ENCODE data around the gene CRYZ. TPM values are rescaled to one million over a fixed set of nuclear protein-coding genes. Genes with fewer than 3 reads are reported as not detected.

The CRYZ gene
- total RNA-seq, 2 experiments from 2014 or later: 18.4 to 19.6 TPM

DNA sequence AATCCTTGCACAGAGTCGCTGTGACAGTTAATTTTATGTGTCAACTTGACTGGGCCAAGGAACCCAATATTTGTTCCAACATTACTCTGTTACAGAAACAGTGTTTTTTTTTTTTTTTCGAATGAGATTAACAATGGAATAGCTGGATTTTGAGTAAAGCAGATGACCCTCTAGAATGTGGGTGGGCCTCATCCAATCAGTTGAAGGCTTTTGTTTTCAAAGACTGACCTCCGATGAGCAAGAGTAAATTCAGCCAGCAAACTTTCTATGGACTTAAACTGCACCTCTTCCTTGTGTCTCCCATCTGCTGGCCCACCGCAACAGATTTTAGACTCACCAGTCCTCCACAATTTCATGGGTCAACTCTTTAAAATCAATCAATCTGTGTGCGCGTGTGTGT is 17.0 kb downstream of the CRYZ start:
- peaks cover 2% of the 10 kb centered on the region for H3K36me3 Mint-ChIP-seq
- H3K27ac Mint-ChIP-seq: no peak overlapping the region
- no peaks in the 10 kb centered on the region for H3K4me1 Mint-ChIP-seq
- no peaks in the 10 kb centered on the region for H3K27me3 Mint-ChIP-seq
- no peak overlapping the region for H3K4me3 Mint-ChIP-seq
- H3K9me3 Mint-ChIP-seq: no peaks in the 10 kb centered on the region
- POLR2A ChIA-PET: no interaction called here
- DNase-seq (no peak), ATAC-seq (ENCODE audit: low read depth) (no peak)

- ATAC-seq (ENCODE audit: low read depth): no peak
- Mint-ChIP-seq H3K27me3 (no peaks in the 10 kb centered on the region), H3K4me1 (no peaks in the 10 kb centered on the region), H3K9me3 (no peaks in the 10 kb centered on the region), H3K36me3 (peaks cover 2% of the 10 kb centered on the region), H3K27ac (no peak overlapping the region), H3K4me3 (no peak overlapping the region)
- POLR2A ChIA-PET: no interaction called here
- DNase-seq: no peak
These were observed 17.7 kb downstream of the CRYZ start for GRCh38 chr1:74715236-74715502.

GRCh38 chr1:74714429-74715235 is 18.2 kb downstream of the CRYZ start:
- no peak overlapping the region for H3K27ac Mint-ChIP-seq
- H3K27me3 Mint-ChIP-seq: no peaks in the 10 kb centered on the region
- H3K4me3 Mint-ChIP-seq: no peak overlapping the region
- peaks cover 2% of the 10 kb centered on the region for H3K36me3 Mint-ChIP-seq
- POLR2A ChIA-PET: interaction anchor here (0.8 kb wide), 1 partner anchor 19 kb away, joined by 3 read pairs; no protein-coding TSS in a partner anchor
- DNase-seq: no peak
- no peaks in the 10 kb centered on the region for H3K4me1 Mint-ChIP-seq
- H3K9me3 Mint-ChIP-seq: no peaks in the 10 kb centered on the region
- ATAC-seq (ENCODE audit: low read depth): no peak

DNA sequence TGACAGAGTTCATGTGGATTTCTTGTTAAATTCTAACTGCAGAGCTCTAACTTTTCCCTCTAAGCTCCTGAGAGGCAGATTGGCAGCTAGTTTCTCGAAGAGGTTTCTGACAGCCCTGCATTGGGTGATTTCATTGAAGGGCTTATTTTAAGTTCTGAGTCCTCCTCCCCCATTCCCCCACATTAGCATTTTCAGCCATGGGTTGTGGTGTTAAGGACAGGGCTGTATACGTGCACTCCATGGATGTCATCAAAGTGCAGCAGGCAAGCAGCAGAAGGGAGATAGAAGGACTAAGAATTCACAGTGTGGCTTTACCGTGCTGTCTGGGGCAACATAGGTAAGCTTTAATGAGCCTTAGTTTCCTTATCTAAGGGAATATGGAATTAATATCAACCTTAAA is 19.0 kb downstream of the CRYZ start:
- Mint-ChIP-seq H3K36me3 (peaks cover 4% of the 10 kb centered on the region), H3K27ac (no peak overlapping the region)
- POLR2A ChIA-PET: no interaction called here

DNA sequence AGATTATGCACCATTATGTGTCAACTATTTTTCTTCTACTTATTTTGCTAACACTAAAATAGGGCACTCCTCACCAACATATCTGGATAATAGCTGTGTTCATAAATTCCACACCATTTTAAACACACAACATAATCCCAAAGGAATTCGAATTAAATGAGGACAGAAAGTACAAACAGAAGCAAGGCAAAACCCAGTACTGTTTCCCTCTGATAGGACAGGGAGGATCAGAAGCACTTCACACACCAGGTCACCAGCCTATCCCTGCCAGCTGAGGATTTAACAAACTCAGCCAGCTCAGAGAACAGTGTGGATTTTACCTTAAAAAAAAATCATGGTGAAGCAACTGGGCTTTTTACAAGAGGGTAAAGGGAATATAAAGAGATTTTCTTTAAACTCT is 20.0 kb downstream of the CRYZ start:
- Mint-ChIP-seq H3K9me3 (no peaks in the 10 kb centered on the region), H3K27me3 (no peaks in the 10 kb centered on the region), H3K4me1 (peaks cover 5% of the 10 kb centered on the region), H3K36me3 (peaks cover 5% of the 10 kb centered on the region), H3K4me3 (no peak overlapping the region), H3K27ac (no peak overlapping the region)
- no peak for ATAC-seq (ENCODE audit: low read depth)
- POLR2A ChIA-PET: no interaction called here
- no peak for DNase-seq

More for the DNA sequence above, 19.0 kb downstream of the CRYZ start:
- ATAC-seq (ENCODE audit: low read depth) (no peak), DNase-seq (no peak)
- H3K27me3 Mint-ChIP-seq: no peaks in the 10 kb centered on the region
- no peaks in the 10 kb centered on the region for H3K9me3 Mint-ChIP-seq
- H3K4me3 Mint-ChIP-seq: no peak overlapping the region
- H3K4me1 Mint-ChIP-seq: peaks cover 2% of the 10 kb centered on the region

- Mint-ChIP-seq H3K36me3 (peaks cover 22% of the 10 kb centered on the region), H3K9me3 (no peaks in the 10 kb centered on the region), H3K27me3 (no peaks in the 10 kb centered on the region), H3K27ac (no peak overlapping the region), H3K4me3 (no peak overlapping the region), H3K4me1 (peaks cover 9% of the 10 kb centered on the region)
- POLR2A ChIA-PET: no interaction called here
- ATAC-seq (ENCODE audit: low read depth) (no peak), DNase-seq (no peak)
These were observed 29.3 kb downstream of the CRYZ start for GRCh38 chr1:74703386-74704182.

DNA sequence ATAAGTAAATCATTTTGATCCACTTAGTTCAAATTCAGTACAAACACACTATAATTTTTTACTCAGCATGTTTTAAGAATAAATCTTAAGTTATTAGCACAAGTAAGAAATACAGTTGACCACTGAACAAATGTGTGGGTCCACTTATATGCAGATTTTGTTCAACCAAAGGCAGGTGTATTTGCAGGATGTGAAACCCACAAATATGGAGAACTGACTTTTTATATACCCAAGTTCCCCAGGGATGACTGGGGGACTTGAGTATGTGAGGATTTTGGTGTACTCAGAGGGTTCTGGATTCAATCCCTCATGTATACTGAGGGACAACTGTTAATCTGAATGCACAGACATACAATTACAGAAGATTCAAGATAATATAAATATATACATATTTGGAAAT is 33.5 kb downstream of the CRYZ start:
- DNase-seq: no peak
- Mint-ChIP-seq H3K27me3 (peaks cover 2% of the 10 kb centered on the region), H3K9me3 (no peaks in the 10 kb centered on the region), H3K27ac (no peak overlapping the region), H3K36me3 (peaks cover 16% of the 10 kb centered on the region), H3K4me3 (no peak overlapping the region), H3K4me1 (peaks cover 6% of the 10 kb centered on the region)
- ATAC-seq (ENCODE audit: low read depth): no peak
- POLR2A ChIA-PET: no interaction called here

DNA sequence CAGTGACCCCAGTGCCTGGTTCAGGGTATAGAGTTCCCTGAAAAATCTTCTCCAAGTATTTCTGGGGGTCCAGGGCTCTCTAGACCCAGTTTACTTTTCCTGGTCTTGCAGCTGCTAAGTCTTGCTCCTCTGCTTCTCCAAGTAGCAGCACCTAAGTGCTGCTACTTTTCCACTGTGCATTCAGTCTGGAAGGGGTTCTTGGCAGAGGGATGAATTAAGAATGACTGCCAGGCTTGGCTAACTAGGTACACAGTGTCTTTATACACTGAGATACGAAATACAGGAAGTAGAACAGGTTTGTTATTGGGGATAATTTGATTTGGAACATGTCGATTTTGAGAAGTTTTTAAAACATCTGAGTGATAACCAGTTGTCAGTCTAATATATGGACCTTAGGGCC is 35.0 kb downstream of the CRYZ start:
- Mint-ChIP-seq H3K36me3 (peaks cover 6% of the 10 kb centered on the region), H3K4me1 (peaks cover 4% of the 10 kb centered on the region), H3K27me3 (peaks cover 2% of the 10 kb centered on the region), H3K9me3 (no peaks in the 10 kb centered on the region), H3K4me3 (no peak overlapping the region), H3K27ac (no peak overlapping the region)
- POLR2A ChIA-PET: no interaction called here
- no peak for ATAC-seq (ENCODE audit: low read depth)
- no peak for DNase-seq

DNA sequence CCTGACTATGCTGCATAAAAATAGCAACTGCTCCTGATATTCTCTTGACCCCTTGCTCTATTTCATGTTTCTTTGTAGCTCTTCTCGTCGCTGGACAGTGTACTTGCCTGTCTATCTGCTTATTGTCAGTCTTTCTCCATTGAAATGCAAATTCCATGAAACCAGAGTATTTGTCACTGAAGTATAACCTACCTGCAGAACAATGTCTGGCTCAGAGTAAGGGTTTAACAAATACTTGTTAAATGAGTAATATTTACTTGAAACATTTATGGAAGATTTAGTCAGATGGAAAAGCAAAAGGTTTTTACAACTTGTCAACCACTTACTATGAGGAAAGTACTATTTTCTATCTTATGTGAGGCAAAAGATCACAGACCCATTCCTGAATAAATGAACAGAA is 39.4 kb downstream of the CRYZ start:
- POLR2A ChIA-PET: no interaction called here
- peaks cover 5% of the 10 kb centered on the region for H3K27me3 Mint-ChIP-seq
- no peak for DNase-seq
- ATAC-seq (ENCODE audit: low read depth): no peak
- no peaks in the 10 kb centered on the region for H3K9me3 Mint-ChIP-seq
- no peak overlapping the region for H3K27ac Mint-ChIP-seq
- no peak overlapping the region for H3K4me3 Mint-ChIP-seq
- no peaks in the 10 kb centered on the region for H3K36me3 Mint-ChIP-seq
- no peaks in the 10 kb centered on the region for H3K4me1 Mint-ChIP-seq

GRCh38 chr1:74690909-74691308 is 41.9 kb downstream of the CRYZ start:
- Mint-ChIP-seq H3K4me3 (no peak overlapping the region), H3K27me3 (peaks cover 5% of the 10 kb centered on the region), H3K36me3 (no peaks in the 10 kb centered on the region), H3K9me3 (no peaks in the 10 kb centered on the region), H3K4me1 (no peaks in the 10 kb centered on the region), H3K27ac (no peak overlapping the region)
- POLR2A ChIA-PET: no interaction called here
- ATAC-seq (ENCODE audit: low read depth) (no peak), DNase-seq (no peak)

- Mint-ChIP-seq H3K36me3 (no peaks in the 10 kb centered on the region), H3K27me3 (peaks cover 4% of the 10 kb centered on the region), H3K4me3 (no peak overlapping the region), H3K27ac (no peak overlapping the region), H3K4me1 (no peaks in the 10 kb centered on the region), H3K9me3 (no peaks in the 10 kb centered on the region)
- DNase-seq (no peak), ATAC-seq (ENCODE audit: low read depth) (no peak)
- POLR2A ChIA-PET: no interaction called here
These were observed 42.5 kb downstream of the CRYZ start for GRCh38 chr1:74690364-74690696.

DNA sequence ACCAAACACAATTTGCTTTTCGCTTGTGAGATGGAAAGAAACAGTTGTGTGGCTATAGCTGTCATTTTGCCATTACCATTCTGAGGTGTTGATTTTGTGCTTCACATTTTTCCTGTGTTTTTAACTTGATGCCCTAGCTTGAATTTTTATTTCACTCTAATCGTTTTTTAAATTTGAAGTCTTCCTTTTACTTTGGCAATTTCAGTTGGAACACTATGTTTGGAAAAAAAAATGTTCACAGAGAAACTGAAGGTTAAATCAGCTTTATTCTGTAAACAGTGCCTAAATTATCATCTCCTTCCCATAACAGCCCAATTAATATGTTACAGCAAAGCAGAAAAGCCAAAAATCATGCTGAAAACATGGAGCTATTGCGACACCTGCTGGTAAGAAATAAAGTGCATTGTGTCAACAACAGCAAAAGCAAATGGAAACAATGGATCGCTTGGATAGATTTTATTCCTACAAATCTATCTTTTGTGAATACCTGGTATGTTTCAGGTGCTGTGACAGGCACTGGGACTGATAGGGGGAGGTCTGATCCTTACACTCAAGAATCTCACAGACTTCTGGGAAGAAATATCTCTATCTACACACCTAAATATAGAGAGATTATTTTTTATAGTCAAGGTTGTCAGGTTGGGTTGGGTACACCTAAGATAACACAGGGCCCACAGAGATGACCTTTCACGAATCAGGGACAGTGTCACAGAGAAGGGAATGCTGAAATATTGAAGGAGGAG is 43.1 kb downstream of the CRYZ start:
- Mint-ChIP-seq H3K27me3 (peaks cover 2% of the 10 kb centered on the region), H3K36me3 (no peaks in the 10 kb centered on the region), H3K4me3 (no peak overlapping the region), H3K9me3 (no peaks in the 10 kb centered on the region), H3K27ac (no peak overlapping the region), H3K4me1 (no peaks in the 10 kb centered on the region)
- POLR2A ChIA-PET: no interaction called here
- ATAC-seq (ENCODE audit: low read depth) (peak; percentile 22), DNase-seq (no peak)

DNA sequence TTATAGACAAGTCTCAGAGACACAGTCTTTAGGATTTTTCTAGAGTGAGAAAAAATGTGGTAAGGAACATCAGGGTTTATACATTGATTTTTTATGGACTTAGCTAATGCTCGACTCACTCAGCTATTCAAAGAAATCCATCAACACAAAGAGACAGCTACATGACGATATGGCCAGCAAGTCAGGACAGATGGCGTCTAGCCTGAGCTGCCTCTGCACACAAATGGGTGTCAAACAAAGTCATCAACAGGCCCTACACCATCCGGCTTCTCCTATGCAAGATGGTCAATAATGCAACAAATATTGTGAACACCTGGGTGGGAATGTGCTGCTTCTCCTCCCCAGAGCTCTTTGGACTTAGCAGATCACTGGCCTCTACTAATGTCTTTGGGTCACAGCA is 45.9 kb downstream of the CRYZ start:
- Mint-ChIP-seq H3K27me3 (peaks cover 2% of the 10 kb centered on the region), H3K36me3 (no peaks in the 10 kb centered on the region), H3K4me3 (no peak overlapping the region), H3K9me3 (no peaks in the 10 kb centered on the region), H3K4me1 (no peaks in the 10 kb centered on the region), H3K27ac (no peak overlapping the region)
- ATAC-seq (ENCODE audit: low read depth) (no peak), DNase-seq (no peak)
- POLR2A ChIA-PET: no interaction called here

DNA sequence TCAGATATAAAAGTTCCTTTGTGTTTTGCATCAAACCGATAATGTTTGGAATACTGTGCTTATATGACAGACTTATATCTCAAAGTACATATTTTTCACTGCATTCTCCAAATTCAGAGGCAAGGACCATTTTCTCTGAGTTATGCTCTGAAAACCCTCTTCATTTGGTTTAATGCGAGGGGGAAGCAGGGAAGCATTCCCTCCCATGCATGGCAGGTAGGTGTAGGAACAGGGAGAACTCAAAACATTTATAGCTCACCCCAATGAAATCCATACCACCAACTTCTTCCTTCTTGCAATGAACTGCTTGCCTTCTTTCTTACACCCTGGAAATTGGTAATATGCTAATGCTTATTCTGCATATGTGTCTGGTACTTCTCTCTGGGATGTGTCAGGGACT is 48.5 kb downstream of the CRYZ start:
- no peaks in the 10 kb centered on the region for H3K27me3 Mint-ChIP-seq
- H3K4me1 Mint-ChIP-seq: no peaks in the 10 kb centered on the region
- no peaks in the 10 kb centered on the region for H3K9me3 Mint-ChIP-seq
- no peak overlapping the region for H3K4me3 Mint-ChIP-seq
- no peak for ATAC-seq (ENCODE audit: low read depth)
- DNase-seq: no peak
- POLR2A ChIA-PET: no interaction called here
- no peaks in the 10 kb centered on the region for H3K36me3 Mint-ChIP-seq
- H3K27ac Mint-ChIP-seq: no peak overlapping the region

Data from activated naive CD8-positive, alpha-beta T cell treated with anti-CD3 and anti-CD28 coated beads, Interleukin-2, amount 10 ng/mL, durations not matched to agents 7 days and 5 days (primary cell).